Mesenchymal stem cell (in vitro differentiated cells and primary cell): Measurements from ENCODE around the gene C3.

Experiments
- DNase-seq: peaks from one replicate; pipeline ENCODE4 v3.0.0-alpha.2; 2013
- H2AFZ ChIP-seq: one replicate; pipeline ENCODE4 v1.6.1; 2013; ENCODE audit warnings: low read depth, mild to moderate bottlenecking, control low read depth, inconsistent platforms, low read length, moderate library complexity
- H2AK5ac ChIP-seq: 2 replicates; pipeline ENCODE4 v1.6.1; 2013; ENCODE audit warnings: low read length, moderate library complexity, mild to moderate bottlenecking, inconsistent platforms; ENCODE audit not compliant: severe bottlenecking
- H2BK120ac ChIP-seq: one replicate; pipeline ENCODE4 v1.6.1; 2013; ENCODE audit warnings: low read depth, mild to moderate bottlenecking, inconsistent platforms, low read length, moderate library complexity
- H2BK12ac ChIP-seq, 2 experiments: one replicate each; pipeline ENCODE4 v1.6.1; 2013; ENCODE audit warnings: inconsistent platforms in 2 of 2, low read length in 2 of 2, mild to moderate bottlenecking in 2 of 2, moderate library complexity in 2 of 2, control low read depth in 1 of 2
- H2BK15ac ChIP-seq: one replicate; pipeline ENCODE4 v1.6.1; 2013; ENCODE audit warnings: mild to moderate bottlenecking, low read depth, inconsistent platforms; ENCODE audit not compliant: poor library complexity, severe bottlenecking
- H2BK5ac ChIP-seq: 2 replicates; pipeline ENCODE4 v1.6.1; 2013; ENCODE audit warnings: low read depth, mild to moderate bottlenecking, low read length, control low read depth, inconsistent platforms; ENCODE audit not compliant: poor library complexity, severe bottlenecking
- H3K14ac ChIP-seq, 2 experiments: one replicate each; pipeline ENCODE4 v1.6.1; 2013; ENCODE audit warnings: inconsistent platforms in 2 of 2, low read length in 2 of 2, control low read depth in 1 of 2, mild to moderate bottlenecking in 1 of 2, moderate library complexity in 1 of 2
- H3K18ac ChIP-seq, 2 experiments: one replicate each; pipeline ENCODE4 v1.6.1; 2013; ENCODE audit warnings: inconsistent platforms in 2 of 2, low read length in 2 of 2, control low read depth in 1 of 2, low read depth in 1 of 2, mild to moderate bottlenecking in 1 of 2
- H3K23ac ChIP-seq, 2 experiments: one replicate each; pipeline ENCODE4 v1.6.1; 2013; ENCODE audit warnings: inconsistent platforms in 2 of 2, low read length in 2 of 2, mild to moderate bottlenecking in 2 of 2, moderate library complexity in 2 of 2, control low read depth in 1 of 2
- H3K27ac ChIP-seq: 2 replicates; pipeline ENCODE4 v1.5.1; 2013; ENCODE audit warnings: mild to moderate bottlenecking, moderate library complexity, low read length, control low read depth, inconsistent platforms; ENCODE audit not compliant: poor library complexity, severe bottlenecking
- H3K27me3 ChIP-seq, 2 experiments: 2 replicates each; pipeline versions ENCODE4 v1.6.1 to v1.7.0; 2013; ENCODE audit warnings: low read length in 2 of 2, mild to moderate bottlenecking in 2 of 2, moderate library complexity in 2 of 2, control low read depth in 1 of 2, inconsistent platforms in 1 of 2; ENCODE audit not compliant: control insufficient read depth in 1 of 2, insufficient read depth in 1 of 2
- H3K36me3 ChIP-seq, 2 experiments: 2 replicates each; pipeline versions ENCODE4 v1.6.1 to v1.7.0; 2013; ENCODE audit warnings: low read length in 2 of 2, control low read depth in 1 of 2, inconsistent platforms in 1 of 2, low read depth in 1 of 2, mild to moderate bottlenecking in 1 of 2; ENCODE audit not compliant: insufficient read depth in 2 of 2, control insufficient read depth in 1 of 2
- H3K4ac ChIP-seq, 2 experiments: one replicate each; pipeline ENCODE4 v1.6.1; 2013; ENCODE audit warnings: inconsistent platforms in 2 of 2, low read length in 2 of 2, mild to moderate bottlenecking in 2 of 2, moderate library complexity in 2 of 2, control low read depth in 1 of 2, low read depth in 1 of 2
- H3K4me1 ChIP-seq: 2 replicates; pipeline ENCODE4 v1.6.1; 2013; ENCODE audit warnings: low read depth, low read length, control low read depth; ENCODE audit not compliant: control insufficient read depth, insufficient read depth
- H3K4me2 ChIP-seq: 2 replicates; pipeline ENCODE4 v1.6.1; 2013; ENCODE audit warnings: low read length, mild to moderate bottlenecking, inconsistent platforms; ENCODE audit not compliant: poor library complexity, severe bottlenecking
- H3K4me3 ChIP-seq, 2 experiments: 2 replicates each; pipeline versions ENCODE4 v1.5.1 to v1.7.0; 2013; ENCODE audit warnings: low read length in 2 of 2, mild to moderate bottlenecking in 2 of 2, control low read depth in 1 of 2, low read depth in 1 of 2; ENCODE audit not compliant: insufficient read depth in 1 of 2
- H3K79me1 ChIP-seq: replicated peaks from 2 replicates; pipeline ENCODE4 v1.6.1; 2013; ENCODE audit warnings: mild to moderate bottlenecking, control low read depth, low read length, inconsistent platforms; ENCODE audit not compliant: poor library complexity, severe bottlenecking
- H3K9ac ChIP-seq: 2 replicates; pipeline ENCODE4 v1.7.0; 2013; ENCODE audit warnings: mild to moderate bottlenecking, low read length, moderate library complexity
- H3K9me3 ChIP-seq: 2 replicates; pipeline ENCODE4 v1.7.0; 2013; ENCODE audit warnings: mild to moderate bottlenecking, low read length; ENCODE audit not compliant: control insufficient read depth
- H4K8ac ChIP-seq: one replicate; pipeline ENCODE4 v1.6.1; 2013; ENCODE audit warnings: inconsistent platforms, mild to moderate bottlenecking, low read length, moderate library complexity
- H4K91ac ChIP-seq: one replicate; pipeline ENCODE4 v1.6.1; 2013; ENCODE audit warnings: mild to moderate bottlenecking, low read length, inconsistent platforms
- WGBS: methylation state at CpG from one replicate; pipeline ENCODE4 v1.1.7; 2013; ENCODE audit warnings: mixed read lengths; 5-methylcytosine and 5-hydroxymethylcytosine counted together

Gene C3

DNA sequence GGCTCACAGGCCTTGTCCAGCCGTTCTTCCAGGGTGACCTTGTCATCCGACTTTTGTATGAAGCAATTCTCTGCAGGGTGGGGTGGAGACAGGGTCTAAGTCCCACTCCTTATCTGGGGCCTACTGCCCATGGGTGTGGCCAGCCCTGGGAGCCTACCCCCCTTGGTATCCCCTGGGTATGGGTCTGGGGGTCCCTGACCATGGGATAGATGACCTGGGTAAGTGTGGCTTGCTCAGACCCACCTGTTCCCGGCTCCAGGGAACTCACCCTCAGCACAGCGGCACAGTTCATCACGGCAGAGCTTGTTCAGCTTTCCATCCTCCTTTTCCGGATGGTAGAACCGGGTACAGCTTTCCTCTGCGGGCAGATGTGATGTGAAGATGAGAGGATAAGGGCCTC lies 41.3 kb downstream of the C3 start:
- no peak overlapping the region for H2AK5ac ChIP-seq
- H3K9ac ChIP-seq = no peak overlapping the region
- H4K91ac ChIP-seq = no peak overlapping the region
- peaks cover 13% of the 10 kb centered on the region for H3K9me3 ChIP-seq
- no peak for DNase-seq
- no peak overlapping the region for H2BK5ac ChIP-seq
- H2BK12ac ChIP-seq = no peak overlapping the region
- 94% methylated on average over 6 of the region's 8 CpGs for WGBS
- H3K4me3 ChIP-seq = no peak overlapping the region
- H3K14ac ChIP-seq = no peak overlapping the region
- no peak overlapping the region for H3K4ac ChIP-seq
- no peak overlapping the region for H3K27ac ChIP-seq
- no peak overlapping the region for H3K4me2 ChIP-seq
- H3K23ac ChIP-seq = no peak overlapping the region
- no peaks in the 10 kb centered on the region for H3K79me1 ChIP-seq
- peaks cover 0 to 67% of the 10 kb centered on the region in 2 experiments for H3K36me3 ChIP-seq
- H2BK120ac ChIP-seq = no peak overlapping the region
- H3K4me1 ChIP-seq = peaks cover 9% of the 10 kb centered on the region
- peaks cover 0 to 25% of the 10 kb centered on the region in 2 experiments for H3K27me3 ChIP-seq
- H4K8ac ChIP-seq = no peak overlapping the region
- no peak overlapping the region for H3K18ac ChIP-seq
- no peak overlapping the region for H2AFZ ChIP-seq
- no peak overlapping the region for H2BK15ac ChIP-seq

DNA sequence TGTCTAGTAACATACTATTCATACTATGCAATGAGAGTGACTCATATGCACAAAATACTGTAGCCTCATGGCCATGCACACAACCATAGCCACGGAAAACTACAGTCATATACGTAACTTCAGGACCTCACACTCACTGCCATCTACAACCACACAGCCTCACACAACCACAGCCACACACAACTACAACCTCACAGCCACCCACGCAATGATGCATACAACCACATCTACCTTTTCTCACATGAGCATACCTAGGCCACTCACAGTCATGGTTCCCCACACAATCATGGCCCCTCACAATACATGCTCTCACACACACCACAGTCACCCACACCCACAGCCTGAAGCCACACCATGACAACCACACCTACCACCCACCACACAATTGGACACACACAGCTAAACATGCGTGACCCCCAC lies 41.8 kb downstream of the C3 start:
- Histone ChIP-seq H2AFZ (no peak overlapping the region), H2AK5ac (no peak overlapping the region), H3K4ac (no peak overlapping the region), H3K27ac (no peak overlapping the region), H3K4me2 (no peak overlapping the region), H4K91ac (no peak overlapping the region), H3K36me3 (peaks cover 0 to 63% of the 10 kb centered on the region in 2 experiments), H3K27me3 (peaks cover 0 to 25% of the 10 kb centered on the region in 2 experiments), H3K14ac (no peak overlapping the region), H3K23ac (no peak overlapping the region), H3K9me3 (peaks cover 13% of the 10 kb centered on the region), H2BK120ac (no peak overlapping the region), H3K4me1 (peaks cover 9% of the 10 kb centered on the region), H3K9ac (no peak overlapping the region), H2BK12ac (no peak overlapping the region), H2BK5ac (no peak overlapping the region), H2BK15ac (no peak overlapping the region), H4K8ac (no peak overlapping the region), H3K18ac (no peak overlapping the region), H3K79me1 (no peaks in the 10 kb centered on the region), H3K4me3 (no peak overlapping the region)
- 70% methylated on average over 4 of the region's 4 CpGs for WGBS
- peak; percentile 4 for DNase-seq

GRCh38 chr19:6677883-6678689 lies 42.4 kb downstream of the C3 start:
- Histone ChIP-seq H2BK120ac (no peak overlapping the region), H3K36me3 (peaks cover 0 to 60% of the 10 kb centered on the region in 2 experiments), H4K8ac (no peak overlapping the region), H3K4me2 (no peak overlapping the region), H3K4me1 (peaks cover 9% of the 10 kb centered on the region), H3K79me1 (no peaks in the 10 kb centered on the region), H2BK5ac (no peak overlapping the region), H3K4me3 (no peak overlapping the region), H3K23ac (no peak overlapping the region), H3K9ac (no peak overlapping the region), H2BK12ac (no peak overlapping the region), H4K91ac (no peak overlapping the region), H2AK5ac (no peak overlapping the region), H3K14ac (no peak overlapping the region), H3K4ac (no peak overlapping the region), H3K27ac (no peak overlapping the region), H3K27me3 (peaks cover 0 to 25% of the 10 kb centered on the region in 2 experiments), H3K9me3 (peaks cover 13% of the 10 kb centered on the region), H2BK15ac (no peak overlapping the region), H2AFZ (no peak overlapping the region), H3K18ac (no peak overlapping the region)
- 44% methylated on average over 31 of the region's 31 CpGs for WGBS
- no peak for DNase-seq

- no peak overlapping the region for H2BK12ac ChIP-seq
- H3K23ac ChIP-seq = no peak overlapping the region
- no peak overlapping the region for H3K18ac ChIP-seq
- no peaks in the 10 kb centered on the region for H3K79me1 ChIP-seq
- no peak overlapping the region for H3K27ac ChIP-seq
- H3K9me3 ChIP-seq = peaks cover 7% of the 10 kb centered on the region
- no peak overlapping the region for H2BK120ac ChIP-seq
- no peak overlapping the region for H4K91ac ChIP-seq
- WGBS = 76% methylated on average over 9 of the region's 10 CpGs
- no peak overlapping the region for H3K4ac ChIP-seq
- H3K9ac ChIP-seq = no peak overlapping the region
- H2AK5ac ChIP-seq = no peak overlapping the region
- DNase-seq = no peak
- no peak overlapping the region for H2BK5ac ChIP-seq
- H3K27me3 ChIP-seq = peaks cover 0 to 21% of the 10 kb centered on the region in 2 experiments
- peaks cover 9% of the 10 kb centered on the region for H3K4me1 ChIP-seq
- no peak overlapping the region for H3K4me3 ChIP-seq
- no peak overlapping the region for H2AFZ ChIP-seq
- H3K36me3 ChIP-seq = peaks cover 0 to 54% of the 10 kb centered on the region in 2 experiments
- H2BK15ac ChIP-seq = no peak overlapping the region
- H4K8ac ChIP-seq = no peak overlapping the region
- H3K14ac ChIP-seq = no peak overlapping the region
- H3K4me2 ChIP-seq = no peak overlapping the region
These were observed 43.0 kb downstream of the C3 start for GRCh38 chr19:6677495-6677882.
